Head of caudate nucleus (tissue), 42 donors: ENCODE results near the gene GTF2A1L.
"Not testable (repeated sequence)": the region's sequence is repeated elsewhere in the genome, so short reads cannot be mapped to it uniquely, and the experiment has no call there.

ENCODE experiments used
- DNase-seq, 42 donors: peaks; one replicate each; pipeline versions ENCODE4 v3.0.0 to v3.0.0-alpha.2; 2020 to 2021; ENCODE audit warnings: mixed read lengths in 7 of 42
- intact Hi-C: fragments of 100-400 bp; cut with DNase I; formaldehyde crosslinking; loops from one replicate; pipeline ENCODE4 v1.15.0; 2022

GTF2A1L gene

GRCh38 chr2:48601349-48601748 is 16.3 kb upstream of the GTF2A1L start:
- intact Hi-C loops = loop anchor here (2.0 kb wide), 1 partner anchor 123 kb away; no protein-coding TSS in a partner anchor
- peak in 38 of 42 donors; percentile 23 to 87 (median 56) for DNase-seq

GRCh38 chr2:48605482-48606175 is 12.0 kb upstream of the GTF2A1L start:
- DNase-seq = no peak
- intact Hi-C loops = no loop called here

- DNase-seq = peak in 35 of 42 donors; percentile 13 to 80 (median 41)
- intact Hi-C loops = no loop called here
Measured at GRCh38 chr2:48607307-48608014, 10.2 kb upstream of the GTF2A1L start.

GRCh38 chr2:48613211-48613610 is 4.4 kb upstream of the GTF2A1L start:
- no peak for DNase-seq
- intact Hi-C loops = no loop called here

GRCh38 chr2:48614581-48614980 is 3.1 kb upstream of the GTF2A1L start:
- DNase-seq, intact Hi-C loops: not testable (repeated sequence)

GRCh38 chr2:48619526-48619925 is 1.9 kb downstream of the GTF2A1L start:
- no peak for DNase-seq
- intact Hi-C loops = no loop called here

GRCh38 chr2:48620604-48621003 is 2.9 kb downstream of the GTF2A1L start:
- intact Hi-C loops = no loop called here
- DNase-seq = no peak

- intact Hi-C loops, DNase-seq: not testable (repeated sequence)
Measured at GRCh38 chr2:48622691-48623090, 5.0 kb downstream of the GTF2A1L start.

GRCh38 chr2:48624696-48625095 is 7.0 kb downstream of the GTF2A1L start:
- no peak for DNase-seq
- intact Hi-C loops = no loop called here

- no peak for DNase-seq
- intact Hi-C loops = no loop called here
Measured at GRCh38 chr2:48626047-48626446, 8.4 kb downstream of the GTF2A1L start.

GRCh38 chr2:48633143-48633542 is 15.5 kb downstream of the GTF2A1L start:
- intact Hi-C loops = no loop called here
- DNase-seq = no peak

GRCh38 chr2:48635786-48636185 is 18.1 kb downstream of the GTF2A1L start:
- intact Hi-C loops = no loop called here
- no peak for DNase-seq

- no peak for DNase-seq
- intact Hi-C loops = no loop called here
Measured at GRCh38 chr2:48638261-48638660, 20.6 kb downstream of the GTF2A1L start.

GRCh38 chr2:48651158-48651790 is 33.6 kb downstream of the GTF2A1L start:
- DNase-seq = no peak
- intact Hi-C loops = no loop called here

- intact Hi-C loops = no loop called here
- no peak for DNase-seq
Measured at GRCh38 chr2:48668992-48669391, 51.3 kb downstream of the GTF2A1L start.

GRCh38 chr2:48673581-48673980 is 55.9 kb downstream of the GTF2A1L start:
- DNase-seq = no peak
- intact Hi-C loops = no loop called here

GRCh38 chr2:48674933-48675332 is 57.3 kb downstream of the GTF2A1L start:
- DNase-seq = no peak
- intact Hi-C loops = no loop called here

GRCh38 chr2:48677450-48677849 is 59.8 kb downstream of the GTF2A1L start:
- intact Hi-C loops = no loop called here
- DNase-seq = no peak

GRCh38 chr2:48685126-48685525 is 67.5 kb downstream of the GTF2A1L start:
- DNase-seq = no peak
- intact Hi-C loops = no loop called here

GRCh38 chr2:48691935-48692691 is 74.5 kb downstream of the GTF2A1L start:
- intact Hi-C loops = no loop called here
- DNase-seq = no peak
